HFF-Myc (cell line): ENCODE data around the gene HOXD1.

Experiments used
- DNase-seq: peaks from one replicate; pipeline ENCODE4 v3.0.0-alpha.2; 2011; ENCODE audit warnings: low read depth; ENCODE audit errors: extremely low read depth
- H3K4me3 ChIP-seq: replicated peaks from 2 replicates; pipeline ENCODE4 v1.5.1; 2011; ENCODE audit warnings: low read depth, mild to moderate bottlenecking, control low read depth, low read length
- CTCF ChIP-seq: IDR thresholded peaks from 2 replicates; pipeline ENCODE4 v1.5.1; 2012; ENCODE audit warnings: mild to moderate bottlenecking, low read depth, low read length, control low read depth; ENCODE audit errors: missing control alignments

Gene HOXD1

GRCh38 chr2:176145085-176145969 lies 43.1 kb upstream of the HOXD1 start:
- TF ChIP-seq CTCF, result no peak
- H3K4me3 ChIP-seq, result no peak overlapping the region
- no peak for DNase-seq

DNA sequence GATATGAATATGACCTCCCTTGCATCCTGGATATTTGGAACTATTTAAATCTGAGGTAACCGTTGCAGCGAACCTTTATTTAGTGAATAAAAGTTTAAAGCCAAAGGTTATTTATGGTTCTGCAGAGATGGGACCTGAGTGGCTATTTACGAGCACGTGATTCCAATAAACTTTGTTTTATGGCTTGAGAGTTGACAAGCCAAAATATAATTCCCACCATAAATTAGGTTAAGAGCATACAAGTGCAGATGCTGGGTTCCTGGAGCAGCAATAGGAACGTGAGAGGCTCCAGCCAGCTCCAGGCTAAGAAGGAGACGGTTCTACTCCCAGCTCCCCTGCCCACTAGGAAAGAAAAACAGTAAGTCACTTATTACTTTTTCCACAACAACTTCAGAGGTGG lies 42.4 kb upstream of the HOXD1 start:
- no peak overlapping the region for H3K4me3 ChIP-seq
- no peak for TF ChIP-seq CTCF
- no peak for DNase-seq

DNA sequence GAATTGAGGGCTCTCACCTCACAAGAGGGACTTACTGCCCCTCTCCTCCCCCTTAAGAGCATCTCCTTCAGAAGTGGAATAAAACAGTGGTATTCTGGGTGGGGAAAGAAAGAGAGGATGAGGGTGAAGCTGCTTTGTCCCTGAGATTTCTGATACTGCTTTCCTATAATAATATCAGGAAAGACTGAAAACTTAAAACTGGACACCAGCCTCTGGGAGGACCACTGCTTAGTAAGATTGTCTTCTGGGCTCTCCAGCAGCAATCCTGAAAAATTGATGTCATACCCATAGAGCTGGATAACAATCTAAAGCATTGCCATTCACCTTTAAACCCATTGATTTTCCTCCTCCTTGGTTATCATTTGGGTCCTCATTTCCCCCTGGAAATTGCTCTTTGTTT lies 41.8 kb upstream of the HOXD1 start:
- TF ChIP-seq CTCF, result no peak
- no peak for DNase-seq
- no peak overlapping the region for H3K4me3 ChIP-seq

- H3K4me3 ChIP-seq, result no peak overlapping the region
- TF ChIP-seq CTCF, result no peak
- DNase-seq, result no peak
These were observed 41.2 kb upstream of the HOXD1 start for GRCh38 chr2:176147210-176147799.

DNA sequence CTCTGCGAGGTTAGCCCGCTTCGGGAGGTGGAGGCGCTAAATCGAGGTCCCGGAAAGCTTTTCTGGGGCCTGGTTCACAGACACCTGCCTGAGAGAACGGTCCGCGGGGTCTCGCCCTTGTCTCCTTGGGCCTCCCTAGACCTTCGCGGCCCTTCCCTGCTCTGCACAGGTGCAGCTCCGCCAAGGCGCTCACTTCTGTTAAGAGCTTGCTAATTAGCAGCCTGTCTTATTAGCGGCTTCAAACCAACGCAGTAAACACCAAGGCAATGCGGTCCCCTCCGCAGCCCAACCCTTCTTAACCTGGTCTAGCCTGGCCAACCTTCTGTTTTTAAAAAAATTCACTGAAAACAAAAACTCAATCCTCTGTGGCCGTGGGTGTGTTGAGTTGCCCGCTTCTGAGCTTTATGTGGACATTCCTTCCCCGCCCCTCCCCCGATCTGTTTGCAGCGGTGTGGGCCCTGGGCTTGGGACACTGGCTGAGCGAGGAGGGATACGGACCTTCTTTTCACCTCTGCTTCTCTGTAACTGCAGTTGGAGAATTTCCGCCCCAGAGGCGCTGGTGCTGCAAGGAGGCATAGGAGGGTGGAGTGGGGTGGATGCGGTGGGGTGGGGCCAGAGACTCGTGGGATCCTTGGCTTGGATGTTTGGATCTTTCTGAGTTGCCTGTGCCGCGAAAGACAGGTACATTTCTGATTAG lies 40.5 kb upstream of the HOXD1 start:
- no peak overlapping the region for H3K4me3 ChIP-seq
- DNase-seq, result no peak
- TF ChIP-seq CTCF, result no peak

DNA sequence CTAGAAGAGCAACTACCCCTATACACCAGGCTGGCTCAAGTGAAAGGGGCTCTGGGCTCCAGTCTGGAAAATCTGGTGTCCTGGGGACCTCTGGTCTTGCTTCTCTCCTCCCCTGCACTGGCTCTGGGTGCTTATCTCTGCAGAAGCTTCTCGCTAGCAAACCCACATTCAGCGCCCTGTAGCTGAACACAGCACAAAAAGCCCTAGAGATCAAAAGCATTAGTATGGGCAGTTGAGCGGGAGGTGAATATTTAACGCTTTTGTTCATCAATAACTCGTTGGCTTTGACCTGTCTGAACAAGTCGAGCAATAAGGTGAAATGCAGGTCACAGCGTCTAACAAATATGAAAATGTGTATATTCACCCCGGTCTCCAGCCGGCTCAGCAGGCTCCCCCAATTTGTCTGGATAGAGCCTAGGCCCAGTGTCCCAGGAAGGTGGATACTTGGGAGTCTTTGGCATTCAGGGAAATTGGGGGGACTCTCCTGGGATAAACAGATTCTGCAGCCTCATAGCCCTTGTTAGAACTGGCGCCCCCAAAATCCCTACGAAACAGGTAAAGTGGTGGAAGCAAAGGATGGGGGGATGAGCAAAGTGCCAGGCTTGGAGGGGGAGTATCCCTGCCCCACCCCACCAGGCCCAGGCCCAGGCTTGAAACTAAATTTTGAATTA lies 39.6 kb upstream of the HOXD1 start:
- TF ChIP-seq CTCF, result no peak
- no peak for DNase-seq
- no peak overlapping the region for H3K4me3 ChIP-seq
